Prostate gland (tissue), 2 donors: ENCODE measurements around the gene PLXDC2. TPM values are rescaled to one million over a fixed set of nuclear protein-coding genes. Genes with fewer than 3 reads are reported as not detected.

Experiments used
- DNase-seq: peaks from one replicate; pipeline ENCODE4 v3.0.0-alpha.2; 2019; ENCODE audit warnings: low spot score
- H3K27ac ChIP-seq, 2 donors: fragments of 200-600 bp; sonication (generic); 2 replicates each; pipeline ENCODE4 v1.5.1; 2017 to 2019
- H3K27me3 ChIP-seq: fragments of 200-600 bp; sonication (generic); replicated peaks from 2 replicates; pipeline ENCODE4 v1.5.1; 2019; ENCODE audit not compliant: insufficient read depth
- H3K36me3 ChIP-seq, 2 donors: fragments of 200-600 bp; sonication (generic); 1 replicate in 1 of 2; 2 replicates in 1 of 2; pipeline versions ENCODE4 v1.5.1 to v1.8.1; 2017 to 2019
- H3K4me1 ChIP-seq: fragments of 200-600 bp; sonication (generic); replicated peaks from 2 replicates; pipeline ENCODE4 v1.5.1; 2019
- H3K4me3 ChIP-seq, 2 donors: fragments of 200-600 bp; sonication (generic); 2 replicates each; pipeline ENCODE4 v1.5.1; 2017 to 2019
- H3K9me3 ChIP-seq: fragments of 200-600 bp; sonication (generic); 2 replicates; pipeline ENCODE4 v1.5.1; 2017
- POLR2A ChIP-seq: fragments of 450-650 bp; IDR thresholded peaks from one replicate; pipeline ENCODE4 v1.6.1; 2016; ENCODE audit warnings: antibody characterized with exemption, mild to moderate bottlenecking
- POLR2AphosphoS5 ChIP-seq: sonication (generic); formaldehyde crosslinking; IDR thresholded peaks from one replicate; pipeline ENCODE4 v1.6.1; 2017; ENCODE audit warnings: antibody characterized with exemption
- WGBS: methylation state at CpG from one replicate; pipeline ENCODE4 v1.1.5; 2018; 5-methylcytosine and 5-hydroxymethylcytosine counted together
- intact Hi-C: fragments of 100-400 bp; cut with DNase I; formaldehyde crosslinking; loops from one replicate; pipeline ENCODE4 v1.14.2; 2022
- total RNA-seq, 2 donors: library from RNA; depleted of rRNA; stranded (reverse); fragments of >200 nt; gene quantifications; one replicate each; pipeline ENCODE4 v1.1.0, GENCODE V29; 2016
- TF ChIP-seq, protein P1 (sequence below), 4 experiments: fragments of 200-600 bp in 2 of 4; fragments of 450-650 bp in 2 of 4; sonication (generic) in 2 of 4; IDR thresholded peaks; 1 replicate in 3 of 4; 2 replicates in 1 of 4; pipeline ENCODE4 v1.5.1; 2016 to 2019; ENCODE audit warnings: antibody characterized with exemption in 4 of 4, mild to moderate bottlenecking in 2 of 4, moderate library complexity in 2 of 4

PLXDC2 gene
- total RNA-seq, 2 donors from 2014 or later, result 19.6 to 83.6 TPM

DNA sequence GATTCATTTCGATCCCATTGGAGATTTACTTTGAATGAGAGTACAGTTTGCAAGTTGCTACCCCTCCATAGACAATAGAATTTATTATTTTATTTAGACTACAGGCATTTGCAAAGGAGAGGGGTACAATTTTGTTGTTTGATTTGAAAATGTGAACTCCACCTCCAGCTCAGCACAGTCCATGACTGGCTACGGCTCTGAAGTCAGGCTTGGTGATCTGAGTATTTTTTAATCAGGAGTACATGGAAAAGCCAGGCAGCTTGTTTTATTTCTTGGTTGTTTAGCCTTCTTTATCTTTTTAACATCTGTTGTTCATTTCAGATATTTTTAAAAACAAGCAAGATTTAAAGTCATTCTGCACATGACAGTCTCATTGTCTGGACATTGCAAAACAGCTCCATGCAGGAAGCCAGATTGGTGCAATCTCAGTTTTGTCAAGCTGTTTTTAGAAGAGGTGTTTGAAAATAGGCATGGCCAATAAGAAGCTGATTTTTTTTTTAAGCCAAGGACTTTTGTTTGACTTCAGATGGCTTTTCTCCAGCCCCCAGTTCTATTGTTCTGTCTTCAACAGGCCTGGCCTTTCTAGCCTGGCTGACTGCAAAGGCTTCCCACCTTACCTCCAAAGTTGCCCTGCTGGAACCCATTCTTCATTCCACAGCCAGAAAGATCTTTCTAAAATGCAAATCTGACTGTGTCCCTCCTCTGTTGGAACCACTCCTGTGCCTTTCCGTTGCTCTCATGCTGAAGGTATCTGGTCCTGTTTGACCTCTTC lies 12.2 kb downstream of the PLXDC2 start:
- H3K36me3 ChIP-seq, result no peaks in the 10 kb centered on the region
- no peak for DNase-seq
- H3K9me3 ChIP-seq, result no peaks in the 10 kb centered on the region
- no peak for TF ChIP-seq POLR2AphosphoS5
- TF ChIP-seq, protein P1, sequence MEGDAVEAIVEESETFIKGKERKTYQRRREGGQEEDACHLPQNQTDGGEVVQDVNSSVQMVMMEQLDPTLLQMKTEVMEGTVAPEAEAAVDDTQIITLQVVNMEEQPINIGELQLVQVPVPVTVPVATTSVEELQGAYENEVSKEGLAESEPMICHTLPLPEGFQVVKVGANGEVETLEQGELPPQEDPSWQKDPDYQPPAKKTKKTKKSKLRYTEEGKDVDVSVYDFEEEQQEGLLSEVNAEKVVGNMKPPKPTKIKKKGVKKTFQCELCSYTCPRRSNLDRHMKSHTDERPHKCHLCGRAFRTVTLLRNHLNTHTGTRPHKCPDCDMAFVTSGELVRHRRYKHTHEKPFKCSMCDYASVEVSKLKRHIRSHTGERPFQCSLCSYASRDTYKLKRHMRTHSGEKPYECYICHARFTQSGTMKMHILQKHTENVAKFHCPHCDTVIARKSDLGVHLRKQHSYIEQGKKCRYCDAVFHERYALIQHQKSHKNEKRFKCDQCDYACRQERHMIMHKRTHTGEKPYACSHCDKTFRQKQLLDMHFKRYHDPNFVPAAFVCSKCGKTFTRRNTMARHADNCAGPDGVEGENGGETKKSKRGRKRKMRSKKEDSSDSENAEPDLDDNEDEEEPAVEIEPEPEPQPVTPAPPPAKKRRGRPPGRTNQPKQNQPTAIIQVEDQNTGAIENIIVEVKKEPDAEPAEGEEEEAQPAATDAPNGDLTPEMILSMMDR (IDR thresholded peaks at IDR 0.05), result no peak
- no peak for TF ChIP-seq POLR2A
- intact Hi-C loops, result loop anchor here (10.0 kb wide), 1 partner anchor 96 kb away; no protein-coding TSS in a partner anchor
- no peak overlapping the region for H3K4me3 ChIP-seq
- WGBS, result 60% methylated on average over 3 of the region's 3 CpGs
- no peaks in the 10 kb centered on the region for H3K4me1 ChIP-seq
- H3K27ac ChIP-seq, result no peak overlapping the region
- H3K27me3 ChIP-seq, result no peaks in the 10 kb centered on the region

DNA sequence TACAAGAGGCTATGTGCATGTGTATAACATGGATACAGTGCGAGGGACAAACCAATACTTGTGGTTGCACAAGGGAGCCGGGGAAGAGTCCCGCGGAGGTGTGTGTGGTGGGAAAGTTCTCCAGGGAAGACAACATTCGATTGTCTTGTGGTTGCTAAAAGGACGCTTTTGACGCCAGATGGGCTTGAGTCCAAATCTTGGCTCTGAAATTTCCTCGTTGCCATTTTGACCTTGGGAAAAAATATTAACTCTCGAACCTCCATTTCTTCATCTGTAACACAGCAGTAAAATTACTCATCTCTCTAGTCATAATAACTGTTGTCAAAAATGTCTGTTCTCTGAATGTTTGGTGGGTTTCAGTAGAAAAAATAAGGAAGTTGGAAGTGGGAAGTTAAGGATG lies 16.5 kb downstream of the PLXDC2 start:
- WGBS, result 41% methylated on average over 9 of the region's 9 CpGs
- H3K4me1 ChIP-seq, result no peaks in the 10 kb centered on the region
- no peak for DNase-seq
- no peak overlapping the region for H3K27ac ChIP-seq
- H3K9me3 ChIP-seq, result no peaks in the 10 kb centered on the region
- H3K36me3 ChIP-seq, result no peaks in the 10 kb centered on the region
- no peak overlapping the region for H3K4me3 ChIP-seq
- TF ChIP-seq POLR2A (no peak), POLR2AphosphoS5 (no peak)
- TF ChIP-seq, protein P1 (IDR thresholded peaks at IDR 0.05), result no peak
- intact Hi-C loops, result no loop called here
- no peaks in the 10 kb centered on the region for H3K27me3 ChIP-seq

DNA sequence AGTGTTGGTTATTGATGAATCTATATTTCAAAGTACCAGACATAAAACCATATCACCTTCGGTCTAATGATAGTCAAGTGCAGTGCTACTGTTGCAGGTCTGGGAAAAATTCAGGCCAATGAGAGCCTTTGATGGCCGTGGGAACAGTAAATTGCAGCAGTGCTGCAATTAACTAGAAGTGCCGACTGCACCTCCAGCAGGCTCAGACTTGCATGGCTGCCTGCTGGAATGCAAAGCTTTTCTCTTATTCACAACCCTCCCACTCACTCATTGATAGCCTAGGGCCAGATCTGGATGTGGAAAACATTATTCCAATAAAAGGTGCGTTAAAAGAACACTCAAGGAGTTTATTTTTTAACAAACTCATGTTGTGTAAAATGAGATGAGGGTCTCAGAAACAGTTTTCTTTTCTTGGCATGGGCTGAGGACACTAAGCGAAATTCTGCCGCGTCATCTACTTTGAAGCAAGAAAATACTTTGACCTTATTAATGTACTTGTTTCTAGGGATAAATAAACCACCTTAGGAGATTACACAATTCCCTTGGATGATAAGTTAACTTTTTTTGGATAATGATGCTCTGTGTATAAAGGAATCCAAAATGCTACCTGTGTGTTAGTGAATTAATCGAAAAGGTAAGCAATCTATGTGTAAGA lies 17.1 kb downstream of the PLXDC2 start:
- Histone ChIP-seq H3K36me3 (no peaks in the 10 kb centered on the region), H3K4me3 (no peak overlapping the region), H3K4me1 (no peaks in the 10 kb centered on the region), H3K27me3 (no peaks in the 10 kb centered on the region), H3K27ac (no peak overlapping the region), H3K9me3 (no peaks in the 10 kb centered on the region)
- TF ChIP-seq POLR2AphosphoS5 (peak; percentile 10), POLR2A (no peak)
- TF ChIP-seq, protein P1 (IDR thresholded peaks at IDR 0.05), result no peak
- peak; percentile 44 for DNase-seq
- intact Hi-C loops, result no loop called here
- 51% methylated on average over 8 of the region's 8 CpGs for WGBS

DNA sequence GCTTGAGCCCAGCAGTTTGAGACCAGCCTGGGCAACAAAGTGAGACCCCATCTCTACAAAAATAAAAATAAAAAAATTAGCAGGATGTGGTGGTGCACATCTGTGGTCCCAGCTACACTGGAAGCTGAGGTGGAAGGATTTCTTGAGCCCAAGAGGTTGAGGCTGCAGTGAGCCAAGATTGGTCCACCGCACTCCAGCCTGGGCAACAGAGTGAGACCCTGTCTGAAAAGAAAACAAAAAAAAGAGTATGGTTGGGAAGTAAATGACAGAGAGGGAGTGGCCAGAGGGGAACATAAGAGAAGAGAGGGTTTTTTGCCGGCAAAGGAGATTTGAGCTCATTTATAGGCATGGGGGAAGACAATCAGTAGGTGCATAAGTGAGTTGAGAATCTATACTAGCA lies 19.7 kb downstream of the PLXDC2 start:
- TF ChIP-seq POLR2AphosphoS5, result no peak
- TF ChIP-seq, protein P1 (IDR thresholded peaks at IDR 0.05), result no peak
- TF ChIP-seq POLR2A, result no peak
- Histone ChIP-seq H3K36me3 (no peaks in the 10 kb centered on the region), H3K27me3 (no peaks in the 10 kb centered on the region), H3K4me3 (no peak overlapping the region), H3K9me3 (no peaks in the 10 kb centered on the region), H3K4me1 (no peaks in the 10 kb centered on the region), H3K27ac (no peak overlapping the region)
- WGBS, result 71% methylated on average over 2 of the region's 2 CpGs
- DNase-seq, result no peak
- intact Hi-C loops, result no loop called here
